DMS153 (cell line): ENCODE results near the gene GRK2.
"Not testable (repeated sequence)": the region's sequence is repeated elsewhere in the genome, so short reads cannot be mapped to it uniquely, and the experiment has no call there.

Source experiments
- DNase-seq: peaks from one replicate; lab custom pipeline; 2025; lab: John Stamatoyannopoulos, UW

GRK2 gene

GRCh38 chr11:67254798-67255197 lies 11.5 kb upstream of the GRK2 start:
- DNase-seq = no peak

DNA sequence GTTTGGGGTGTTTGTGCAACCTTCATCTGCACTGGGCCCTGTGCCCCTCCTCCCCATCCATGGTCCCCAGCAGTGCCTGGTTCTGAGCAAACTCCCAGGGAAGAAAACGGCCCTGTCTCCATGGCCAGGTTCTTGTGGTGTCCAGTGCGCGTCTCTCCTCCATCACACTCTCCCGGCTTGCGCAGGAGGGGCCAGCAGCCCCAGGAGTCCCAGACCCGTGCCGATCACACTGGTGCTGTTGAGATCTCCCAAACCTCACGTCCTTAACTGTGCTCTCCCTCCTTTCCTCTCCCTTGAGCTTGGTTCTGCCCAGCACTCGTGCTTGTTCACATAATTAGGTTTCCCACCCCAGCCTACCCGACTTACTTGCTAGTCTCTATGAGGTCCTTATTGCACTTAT lies 10.9 kb upstream of the GRK2 start:
- DNase-seq = no peak

- DNase-seq = no peak
Observed at GRCh38 chr11:67255864-67256263, 10.4 kb upstream of the GRK2 start.

- no peak for DNase-seq
Observed at GRCh38 chr11:67256477-67257135, 9.7 kb upstream of the GRK2 start.

DNA sequence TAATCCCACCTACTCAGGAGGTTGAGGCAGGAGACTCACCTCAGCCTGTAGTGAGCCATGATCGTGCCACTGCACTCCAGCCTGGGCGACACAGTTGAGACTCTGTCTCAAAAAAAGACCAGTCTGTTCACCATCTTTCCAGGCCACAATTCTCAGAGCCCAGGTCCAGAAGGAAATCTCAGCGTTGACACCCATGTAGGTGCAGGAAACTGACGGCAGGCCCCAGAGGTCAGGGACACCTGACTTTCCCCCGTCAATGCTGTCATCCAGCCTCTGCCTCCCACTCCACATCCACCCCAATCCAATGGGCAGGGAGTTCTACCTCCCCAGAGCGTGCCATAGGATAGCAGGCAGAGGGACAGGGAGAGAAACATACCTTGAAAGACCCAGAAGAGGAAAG lies 5.9 kb upstream of the GRK2 start:
- DNase-seq = no peak

GRCh38 chr11:67260885-67261639 lies 5.2 kb upstream of the GRK2 start:
- not testable (repeated sequence) for DNase-seq

- DNase-seq = no peak
Observed at GRCh38 chr11:67261640-67261945, 4.7 kb upstream of the GRK2 start.

DNA sequence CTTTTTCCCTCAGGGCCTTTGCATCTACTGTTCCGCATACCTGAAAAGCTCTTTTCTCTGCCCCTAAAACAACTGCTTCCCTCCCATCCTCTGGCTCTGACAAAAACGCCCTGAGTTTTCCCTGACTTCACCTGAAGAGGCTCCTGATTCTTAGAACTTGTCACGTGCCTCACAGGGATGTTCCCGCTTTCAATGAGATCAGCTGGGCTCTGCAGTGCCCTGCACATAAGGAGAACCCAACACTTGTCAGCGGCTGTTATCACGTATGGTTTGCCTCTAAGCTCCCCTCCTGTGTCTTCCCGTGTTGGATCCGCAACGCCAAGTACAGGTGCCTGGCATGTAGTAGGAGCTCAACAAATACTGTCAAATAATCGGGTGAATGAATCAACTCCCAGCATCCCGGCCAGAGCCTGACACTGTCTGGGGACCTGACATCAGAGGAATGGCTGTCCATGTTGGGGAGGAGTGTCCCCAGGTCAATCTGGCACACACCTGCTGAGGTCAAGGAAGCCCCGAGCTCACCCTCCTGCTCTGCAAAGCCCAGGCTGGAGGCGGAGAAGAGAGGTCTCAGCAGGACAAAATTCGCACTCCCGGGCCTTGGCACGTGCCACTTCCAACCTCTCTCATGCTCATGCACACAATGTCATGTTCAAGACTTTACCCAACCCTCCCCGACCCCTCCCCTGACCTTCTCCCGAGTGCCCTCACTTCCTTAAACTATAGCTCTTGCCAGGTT lies 4.2 kb upstream of the GRK2 start:
- no peak for DNase-seq

DNA sequence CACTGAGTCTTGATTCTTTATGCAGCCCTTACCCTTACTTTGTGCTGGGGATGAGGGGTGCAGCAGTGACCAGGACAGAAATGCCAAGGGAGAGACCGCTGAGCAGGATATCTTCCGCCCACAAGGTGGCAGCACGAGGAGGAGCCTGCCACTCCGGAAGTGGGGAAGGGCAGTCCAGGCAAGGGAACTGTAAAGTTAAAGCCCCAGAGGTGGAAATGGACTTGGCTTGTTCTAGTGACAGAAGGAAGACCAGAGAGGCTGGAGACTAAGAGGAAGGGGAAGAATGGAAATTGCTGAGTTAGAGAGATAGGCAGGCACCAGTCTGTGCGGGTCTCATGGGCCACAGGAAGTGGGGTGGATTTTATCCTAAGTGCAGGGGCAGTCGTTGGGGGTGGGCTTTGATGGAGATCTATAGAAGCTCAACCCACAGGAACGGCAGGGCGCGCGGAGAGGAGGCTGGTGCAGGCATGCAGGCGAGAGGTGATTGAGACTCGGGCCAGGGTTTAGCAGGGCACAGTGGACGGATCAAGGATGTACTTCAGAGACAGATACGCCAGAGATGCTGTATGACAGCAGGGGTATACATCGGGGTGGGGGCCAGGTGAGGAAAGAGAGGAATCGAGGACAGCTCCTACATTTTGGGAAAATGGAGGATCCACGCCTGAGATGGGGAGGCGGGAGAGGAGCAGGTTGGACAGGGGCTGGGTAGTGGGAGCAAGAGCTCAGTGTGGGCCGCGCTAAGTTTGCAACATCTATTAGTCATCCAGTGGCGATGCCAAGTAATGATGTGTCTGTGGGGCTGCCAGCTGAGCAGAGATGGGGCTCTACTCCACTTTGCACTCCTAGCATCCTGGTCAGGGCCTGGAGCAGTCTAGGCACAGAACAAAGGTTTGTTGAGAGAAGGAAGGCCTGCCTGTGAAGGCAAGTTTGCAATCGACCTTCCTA lies 3.3 kb upstream of the GRK2 start:
- peak; percentile 65 for DNase-seq

DNA sequence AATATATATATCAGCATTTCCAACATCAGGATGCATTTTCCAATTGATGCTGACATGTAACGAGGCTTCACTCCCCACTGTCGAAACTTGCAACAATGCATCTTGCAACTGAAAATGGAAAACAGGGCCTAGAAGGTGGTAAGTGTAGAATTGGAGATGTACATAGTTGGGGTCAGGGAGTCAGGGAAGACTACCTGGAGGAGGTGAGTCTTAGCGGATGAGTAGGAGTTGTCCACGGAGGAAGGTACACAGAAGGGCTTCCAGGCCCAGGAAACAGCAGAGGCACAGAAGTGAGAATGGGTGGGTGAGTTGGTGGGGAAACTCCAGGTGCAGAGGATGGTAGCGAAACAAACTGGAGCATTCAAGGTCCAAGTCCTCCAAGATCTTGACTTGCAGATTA lies 2.0 kb upstream of the GRK2 start:
- DNase-seq = no peak

DNA sequence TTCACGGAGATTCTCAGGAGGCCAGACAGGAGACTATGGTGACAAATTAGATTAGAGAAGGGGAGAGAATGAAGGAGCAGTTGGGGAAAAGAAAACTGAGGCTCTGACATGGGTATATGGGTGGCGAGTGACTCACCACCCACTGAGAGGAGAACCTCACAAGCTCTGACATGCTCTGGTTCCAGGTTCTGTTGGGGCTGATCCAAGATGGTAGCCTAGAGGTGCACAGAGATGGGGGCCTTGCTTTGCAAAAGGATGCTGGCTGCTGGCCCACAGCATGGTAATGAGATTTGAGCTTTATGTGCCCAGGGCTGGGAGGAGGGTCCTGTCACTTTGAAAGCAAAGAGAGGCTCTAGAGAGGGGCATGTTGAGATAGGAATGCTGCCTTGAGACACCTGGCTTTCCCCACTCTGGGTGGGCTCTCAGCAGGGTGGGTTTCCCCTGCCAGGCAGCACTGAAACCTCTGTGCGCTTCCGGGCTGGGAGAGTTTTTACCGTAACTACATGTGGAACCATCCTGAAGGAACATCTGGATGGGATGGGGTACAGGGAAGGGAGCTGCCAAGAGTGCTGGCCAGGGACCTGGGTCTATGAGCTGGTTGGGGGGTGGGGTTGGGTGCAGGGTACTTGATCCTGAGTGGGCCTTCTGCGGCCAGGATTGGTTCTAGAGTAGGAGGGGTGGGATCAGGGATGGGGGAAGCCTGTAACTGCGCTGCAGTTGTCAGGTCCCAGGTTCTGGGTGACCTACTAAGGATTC lies 1.2 kb upstream of the GRK2 start:
- no peak for DNase-seq

DNA sequence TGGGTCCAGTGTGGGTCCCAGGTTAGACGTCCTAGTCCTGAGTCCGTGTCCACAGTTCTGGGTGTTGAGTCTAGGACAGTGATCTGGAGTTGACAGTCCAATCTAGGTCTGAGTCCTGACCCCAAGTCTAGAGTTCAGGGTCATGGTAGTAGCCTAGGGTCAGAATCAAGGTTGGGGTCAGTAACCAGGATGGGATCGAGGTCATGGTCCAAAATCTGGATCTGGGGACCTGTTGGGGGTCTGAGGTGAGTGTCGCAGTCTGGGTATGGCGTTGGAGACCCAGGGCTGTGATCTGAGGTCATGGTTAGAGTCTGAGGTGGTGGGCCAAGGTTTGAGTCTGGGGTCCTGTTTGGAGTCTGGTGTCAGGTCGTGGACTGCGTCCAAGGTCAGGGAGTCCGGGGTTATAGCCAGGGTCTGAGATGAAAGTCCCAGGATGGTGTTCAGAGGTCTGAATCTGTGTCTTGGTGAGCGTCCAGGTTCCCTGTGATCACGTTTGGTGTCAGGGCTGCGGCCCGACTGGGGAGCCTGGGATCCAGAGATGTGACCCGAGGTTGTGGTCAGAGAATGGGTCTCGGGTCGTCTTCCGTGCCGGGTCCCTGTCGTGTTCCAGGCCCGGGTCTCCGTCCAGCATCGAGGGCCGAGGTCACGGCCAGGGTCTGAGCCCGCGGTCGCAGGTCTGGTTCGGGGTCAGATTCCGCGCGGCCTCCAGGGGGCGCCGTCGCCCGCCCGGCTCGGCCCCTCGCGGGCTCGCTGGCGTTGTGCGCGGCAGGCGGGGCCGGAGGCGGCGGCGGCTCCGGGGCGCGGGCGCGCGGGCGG lies 432 bp upstream of the GRK2 start:
- no peak for DNase-seq

DNA sequence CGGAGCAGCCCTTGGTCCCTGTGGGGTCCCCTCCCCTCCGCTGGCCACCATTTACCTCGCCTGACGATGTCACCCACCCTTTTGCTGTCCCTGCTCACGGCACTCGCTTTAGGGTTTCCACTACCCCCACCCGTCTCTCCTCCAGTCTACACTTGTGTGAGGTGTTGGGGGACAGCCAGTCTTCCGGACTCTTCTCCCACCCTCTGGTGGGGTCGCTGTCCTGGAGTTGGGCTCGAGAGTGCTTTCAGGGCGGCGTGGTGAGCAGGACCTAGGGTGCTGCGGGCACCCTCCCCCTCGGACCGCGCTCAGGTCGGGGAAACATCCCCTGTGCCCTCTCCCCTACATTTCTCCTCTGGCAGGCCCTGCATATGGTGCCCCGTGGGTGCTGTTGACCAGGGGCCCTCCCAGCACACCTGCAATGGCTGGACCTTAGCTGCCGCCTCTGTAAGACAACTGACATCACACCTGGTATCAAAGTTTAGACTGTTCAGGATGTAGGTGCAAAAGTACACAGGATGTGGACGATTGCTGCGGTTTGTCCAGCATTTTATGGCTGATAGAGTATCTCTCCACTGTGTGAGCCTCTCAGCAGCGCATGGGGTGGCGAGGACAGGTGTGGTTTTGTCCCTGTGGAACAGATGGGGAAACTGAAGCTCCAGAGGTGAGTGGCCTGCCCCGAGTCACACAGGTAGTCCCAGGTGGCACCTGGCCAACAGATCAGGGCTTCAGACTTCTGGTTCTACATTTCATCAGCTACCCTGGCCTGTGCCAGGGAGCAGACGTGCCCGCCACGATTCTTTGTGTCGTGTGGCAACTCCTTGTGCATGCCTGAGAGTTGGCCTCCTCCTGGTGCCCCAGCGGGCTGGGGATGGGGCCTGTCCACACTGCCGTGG lies 1.2 kb downstream of the GRK2 start:
- DNase-seq = peak; percentile 51

- DNase-seq = no peak
Observed at GRCh38 chr11:67268081-67268961, 2.0 kb downstream of the GRK2 start.

DNA sequence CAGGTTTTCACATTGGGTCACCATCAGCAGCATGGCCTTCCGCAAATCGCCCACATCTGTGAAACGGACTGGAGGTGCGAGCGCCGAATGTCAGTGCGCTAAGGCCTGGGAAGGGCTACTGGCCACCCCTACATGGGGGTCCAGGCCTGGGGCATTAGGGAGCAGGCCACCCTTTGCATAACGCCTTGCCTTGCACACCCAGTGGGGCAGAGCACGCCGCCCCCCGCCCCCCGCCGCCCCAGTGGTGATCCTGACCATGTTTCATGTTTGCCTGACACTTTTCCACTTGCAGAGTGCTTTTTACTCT lies 2.6 kb downstream of the GRK2 start:
- no peak for DNase-seq

DNA sequence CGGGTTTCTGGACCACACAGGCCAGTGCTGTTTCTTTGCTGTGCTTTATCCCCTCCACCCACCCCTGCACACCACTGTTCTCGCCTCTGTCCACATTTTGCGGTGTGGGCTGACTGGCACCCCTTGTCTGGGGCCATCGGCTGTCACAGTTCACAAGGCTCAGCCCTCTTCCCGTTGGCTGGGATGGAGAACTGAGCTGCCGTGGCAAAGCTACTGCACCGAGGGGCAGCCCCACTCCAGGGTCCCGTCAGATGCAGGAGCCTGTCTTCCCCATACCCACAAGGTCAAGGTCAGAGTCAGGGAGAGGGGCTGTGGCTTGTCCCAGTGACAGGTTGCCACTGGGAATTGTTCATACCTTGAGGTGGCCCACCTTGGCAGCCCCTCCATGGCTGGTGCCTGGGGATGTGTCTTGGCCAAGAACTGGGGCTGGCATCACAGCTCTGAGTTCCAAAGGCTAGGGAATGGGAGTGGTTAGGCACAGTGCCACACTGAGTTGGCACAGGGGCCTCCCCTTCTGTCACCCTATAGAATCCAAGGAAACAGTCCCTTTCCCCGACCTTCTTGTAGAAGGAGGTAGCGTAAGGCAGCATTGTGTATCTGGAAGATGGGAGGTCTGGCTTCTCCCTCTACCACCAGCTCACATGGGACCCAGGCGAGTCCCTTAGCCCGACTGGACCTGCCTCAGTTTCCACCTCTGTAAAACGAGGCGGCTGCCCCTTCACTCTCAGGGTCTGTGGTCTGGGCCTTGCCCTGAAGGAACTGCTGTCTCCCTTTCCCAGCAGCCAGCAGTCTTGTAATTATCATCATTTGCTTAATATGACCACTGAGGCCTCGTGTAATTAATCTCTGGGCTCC lies 3.4 kb downstream of the GRK2 start:
- no peak for DNase-seq

DNA sequence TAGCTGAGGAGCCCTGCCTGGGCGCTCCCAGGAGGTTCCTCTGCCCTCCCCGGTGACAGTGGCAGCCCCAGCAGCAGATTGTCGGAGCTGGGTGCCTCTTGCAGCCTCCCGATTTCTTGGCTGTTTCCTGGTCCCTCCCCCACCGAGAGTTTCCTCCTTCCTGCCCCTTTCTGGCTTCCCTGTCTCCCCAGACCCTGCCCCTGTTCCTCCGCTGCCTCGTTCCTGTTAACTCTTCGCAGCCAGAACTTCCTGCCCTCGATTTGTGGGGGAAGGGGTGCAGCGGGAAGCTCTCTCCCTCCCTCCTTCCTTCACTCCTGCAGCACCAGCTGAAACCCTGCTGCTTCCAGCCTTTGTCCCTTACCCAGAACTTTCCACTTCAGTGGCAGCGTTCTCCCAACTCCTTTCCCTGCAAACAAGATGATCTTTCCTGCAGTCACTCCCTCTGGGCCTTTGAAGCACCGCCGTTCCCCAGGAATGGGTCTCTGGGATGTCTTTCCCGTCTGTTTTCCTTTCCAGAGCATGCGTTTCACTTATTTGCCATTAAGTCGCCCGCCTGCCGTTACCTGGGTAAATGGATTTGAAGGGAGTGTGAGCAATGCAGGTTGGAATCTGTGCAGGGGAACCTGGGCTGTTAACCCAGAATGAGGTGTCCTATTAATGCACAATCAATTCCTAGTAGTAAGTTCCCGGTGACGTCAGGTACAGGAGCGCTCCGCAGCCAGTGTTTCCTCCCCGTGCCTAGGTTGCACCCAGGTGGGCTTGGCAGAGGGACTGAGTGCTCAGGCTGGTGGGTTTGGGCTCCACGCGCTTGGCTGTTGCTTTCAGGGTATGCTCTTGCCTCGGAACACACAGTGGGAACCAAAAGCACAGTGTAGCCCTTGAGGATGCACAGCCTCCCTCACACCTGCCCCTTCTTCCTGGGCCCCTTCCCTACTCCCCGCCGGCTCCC lies 4.3 kb downstream of the GRK2 start:
- DNase-seq = no peak
